GM19239 (cell line): ENCODE results near the gene RTKN.

Source experiments
- DNase-seq: peaks from one replicate; pipeline ENCODE4 v3.0.0; 2011; ENCODE audit warnings: low spot score; ENCODE audit not compliant: insufficient read length
- FAIRE-seq: peaks from 2 replicates; lab custom pipeline; 2011; peaks lifted over from hg19 to GRCh38; lab: Jason Lieb, UNC

Gene RTKN

DNA sequence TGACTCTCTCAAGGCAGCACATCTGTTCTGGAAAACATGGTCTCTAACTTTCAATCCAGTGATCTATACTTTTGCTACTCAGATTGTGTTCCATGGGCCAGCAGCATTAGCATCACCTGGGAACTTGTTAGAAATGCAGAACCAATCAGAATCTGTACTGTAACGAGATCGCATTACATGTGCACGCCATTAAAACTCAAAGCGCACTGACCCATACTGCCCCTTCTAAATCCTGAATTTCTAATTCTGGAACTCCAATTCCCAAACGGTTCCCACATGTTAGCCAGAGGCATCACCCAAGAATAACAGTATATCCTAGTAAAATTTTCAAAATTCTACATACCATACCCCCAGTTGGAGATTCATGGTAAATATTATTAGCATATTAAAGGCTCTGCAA is 51.1 kb downstream of the RTKN start:
- FAIRE-seq, result no peak
- no peak for DNase-seq

DNA sequence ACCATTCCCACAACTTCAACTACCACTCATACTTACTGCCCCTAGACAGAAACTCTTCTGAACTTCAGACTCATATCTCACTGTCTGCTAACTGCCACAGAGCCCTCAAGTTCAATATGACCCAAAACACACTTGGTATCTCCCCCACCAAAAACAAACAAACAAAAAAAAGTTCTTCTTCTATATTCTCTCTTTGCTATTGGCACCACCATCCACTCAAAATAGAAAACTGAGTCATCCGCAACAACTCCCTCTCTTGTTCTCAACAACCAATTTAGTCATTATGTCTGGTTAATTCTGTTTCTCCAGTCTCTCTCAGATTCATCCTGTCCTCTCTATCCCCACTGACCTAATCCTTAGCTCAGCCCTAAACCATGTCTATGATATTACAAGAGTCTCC is 54.4 kb downstream of the RTKN start:
- FAIRE-seq (no peak), DNase-seq (no peak)

DNA sequence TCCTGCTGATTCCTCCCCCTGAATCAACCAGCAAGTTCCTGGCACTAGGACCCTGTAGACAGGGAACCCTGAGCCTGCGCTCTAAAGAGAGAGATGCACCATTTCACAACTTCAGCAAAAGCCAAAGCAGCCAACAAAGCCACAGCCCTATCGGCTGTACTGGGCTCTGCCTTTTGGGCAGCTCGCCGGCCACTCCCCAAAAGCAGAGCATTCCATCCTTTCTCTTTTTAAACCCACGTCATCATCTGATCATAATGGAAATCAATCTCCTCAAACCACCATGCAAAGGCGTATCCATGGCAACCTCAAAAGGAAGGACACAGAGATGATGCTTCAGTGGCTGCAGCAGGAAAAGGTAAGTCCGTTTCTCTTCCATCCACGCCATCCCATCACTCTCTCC is 56.3 kb downstream of the RTKN start:
- DNase-seq (no peak), FAIRE-seq (no peak)

DNA sequence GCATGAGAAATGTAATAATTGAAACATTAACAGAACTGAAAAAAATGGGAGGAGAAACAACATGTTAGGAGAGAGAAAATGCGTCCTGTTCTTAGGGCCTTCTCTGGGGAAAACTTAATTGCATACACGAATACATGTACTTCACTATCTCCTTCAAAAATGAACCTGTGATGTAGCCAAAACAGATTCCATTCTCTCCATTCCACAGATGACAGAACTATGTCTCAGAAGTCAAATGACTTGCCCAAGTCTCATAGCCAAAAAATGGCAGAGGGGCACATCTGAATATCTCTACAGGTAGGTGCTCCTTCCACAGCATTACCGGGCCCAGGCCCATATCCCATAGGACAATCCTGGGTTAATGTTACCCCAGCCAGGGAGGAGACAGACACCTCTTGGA is 57.7 kb downstream of the RTKN start:
- FAIRE-seq (no peak), DNase-seq (no peak)

DNA sequence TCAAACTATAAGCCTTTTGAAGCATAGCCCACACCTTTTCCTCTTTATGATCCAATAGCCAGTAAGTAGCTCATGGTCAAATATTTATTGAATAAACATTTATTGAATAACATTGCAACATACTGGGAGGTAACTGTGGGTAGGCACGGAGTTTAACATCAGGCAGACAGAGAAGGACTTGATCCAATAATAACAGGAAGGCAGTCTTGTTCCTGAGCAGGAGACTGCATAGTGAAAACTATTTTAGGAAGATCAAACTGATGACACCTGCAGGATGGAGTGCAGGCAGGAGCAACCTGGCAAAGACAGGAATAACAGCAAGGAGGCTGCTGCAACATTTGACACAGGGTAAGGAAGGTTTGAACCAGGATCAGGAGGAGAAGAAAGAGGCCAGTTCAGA is 58.5 kb downstream of the RTKN start:
- no peak for DNase-seq
- FAIRE-seq, result no peak

DNA sequence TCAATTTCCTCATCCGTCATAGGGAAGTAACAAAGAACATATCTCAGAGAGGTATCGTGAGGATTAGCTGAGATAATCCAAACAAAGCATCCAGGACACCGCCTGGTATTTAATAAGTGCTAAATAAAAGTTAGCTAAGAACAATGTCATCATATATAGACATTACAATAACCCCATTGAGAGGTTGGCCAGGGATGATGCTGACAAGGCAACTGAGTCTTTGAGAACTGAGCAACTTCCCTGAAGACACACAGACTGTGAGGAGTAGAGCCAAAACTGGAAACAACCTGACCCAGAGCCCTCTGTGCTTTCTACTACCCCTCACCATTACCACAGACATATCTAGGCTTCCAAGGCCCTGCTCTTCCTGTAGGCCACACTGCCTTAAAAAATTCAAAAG is 60.0 kb downstream of the RTKN start:
- no peak for FAIRE-seq
- DNase-seq, result no peak

DNA sequence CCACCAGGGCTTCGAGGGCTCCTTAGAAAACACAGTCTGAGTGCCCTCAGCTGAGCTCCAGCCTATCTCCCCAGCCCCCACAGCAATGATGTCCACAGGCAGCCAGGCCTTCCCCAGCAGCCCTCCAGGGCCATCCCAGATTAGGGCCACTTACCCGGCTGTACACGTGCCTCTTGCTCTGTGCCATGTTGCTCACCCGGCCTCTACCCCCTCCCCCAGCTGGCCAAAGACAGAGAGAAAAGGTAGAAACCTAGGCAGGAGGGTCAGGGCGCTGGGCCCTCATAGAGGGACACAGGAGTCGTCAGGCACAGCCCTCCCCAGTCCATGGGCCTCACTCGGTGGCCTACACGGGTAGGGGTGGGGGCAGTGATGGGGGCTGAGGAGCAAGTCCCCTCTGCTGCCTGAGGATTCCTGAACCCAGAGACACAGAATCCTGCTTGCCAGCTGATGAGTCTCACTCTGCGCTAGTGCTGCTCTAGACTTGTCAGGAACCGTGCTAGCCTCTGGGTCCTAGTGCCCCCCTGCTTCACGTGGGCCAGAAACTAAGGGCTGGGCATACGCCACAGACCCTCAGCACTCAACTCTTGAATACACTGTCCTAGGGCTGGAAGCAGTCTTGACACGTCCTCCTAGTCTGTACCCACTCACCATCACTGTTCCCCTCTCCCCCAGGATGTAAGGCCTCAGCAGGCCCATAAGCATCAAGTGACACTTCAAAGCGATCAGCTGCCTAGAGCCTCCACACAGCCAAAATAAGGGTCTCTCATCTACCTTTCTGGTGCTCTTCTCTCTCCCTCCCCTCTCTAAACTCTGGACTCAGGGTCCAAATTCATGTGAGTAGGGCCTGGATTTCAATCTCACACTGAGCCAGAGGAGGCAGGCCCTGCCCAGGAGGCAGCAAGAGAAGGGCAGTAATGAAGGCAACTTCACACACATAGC is 61.6 kb downstream of the RTKN start, which contains the start of gene DCTN1:
DCTN1 (minus strand) TSS at position 461 of the 939 bp plus-strand sequence; CDS start at position 187, 274 bp downstream.
- peak; percentile 51 for FAIRE-seq
- DNase-seq, result peak; percentile 31

DNA sequence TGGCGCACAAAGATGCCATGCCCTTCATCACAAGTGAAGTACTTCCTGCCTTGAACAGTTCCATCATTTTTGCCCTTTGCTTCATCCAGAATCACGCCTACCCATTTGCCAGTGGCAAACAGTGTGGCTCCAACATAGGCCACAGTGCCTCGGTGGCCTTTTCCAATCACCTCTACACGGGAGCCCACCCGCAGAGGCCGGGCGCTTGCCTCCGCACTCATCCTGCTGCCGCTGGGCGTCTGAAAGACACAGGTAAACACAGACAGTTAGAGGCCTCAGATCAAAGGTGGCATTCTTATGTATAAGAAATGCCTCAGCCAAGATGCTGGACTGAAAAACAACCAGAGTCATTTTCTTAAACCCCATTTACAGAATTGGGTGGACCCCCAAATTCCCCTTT is 63.7 kb downstream of the RTKN start:
- no peak for DNase-seq
- no peak for FAIRE-seq

DNA sequence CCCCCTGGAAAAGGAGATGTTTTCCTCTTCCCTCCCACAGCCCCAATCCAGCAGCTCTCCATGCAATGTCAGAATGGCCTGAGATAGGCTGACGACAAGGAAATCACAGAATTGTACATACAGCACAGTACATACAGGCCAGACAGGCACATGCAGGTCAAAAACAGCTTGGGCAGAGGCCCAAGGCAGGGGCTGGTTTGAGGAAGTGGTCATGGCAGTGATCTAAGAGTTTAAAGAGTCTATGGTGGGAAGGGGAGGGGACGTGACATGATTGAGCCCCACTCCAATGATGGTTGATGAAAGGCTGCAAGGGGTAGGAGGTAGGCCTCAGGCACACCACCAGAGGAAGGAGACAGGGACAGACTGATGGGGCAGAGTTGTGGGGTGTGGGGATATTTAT is 65.9 kb downstream of the RTKN start:
- FAIRE-seq (no peak), DNase-seq (no peak)
